K562 (cell line): Measurements from ENCODE around the gene TXN. TPM values are rescaled to one million over a fixed set of nuclear protein-coding genes. Genes with fewer than 3 reads are reported as not detected.

Experiments used
- ATAC-seq: fragments of 200-7000 bp; cut with Tn5 transposase; 3 replicates; pipeline ENCODE4 v1.9.1; 2020; ENCODE audit warnings: moderate library complexity
- BruUV-seq: library from RNA; stranded (reverse); fragments of 400-500 nt; replicated peaks from 2 replicates; lab custom pipeline; 2021; lab: Mats Ljungman, UMichigan
- CTCF ChIA-PET: fragments of 300-600 bp; formaldehyde crosslinking; extraction: SDS; loops from one replicate; lab custom pipeline; 2021; ENCODE audit warnings: low intra/inter-chr PET ratio; lab: Yijun Ruan, JAX
- POLR2A ChIA-PET: fragments of 300-600, 350-650 bp; sonication (Branson Sonifier 250); formaldehyde crosslinking; extraction: SDS; loops from one replicate; lab custom pipeline; 2021; ENCODE audit warnings: antibody characterized with exemption, inconsistent platforms; lab: Yijun Ruan, JAX
- DNase-seq, 4 experiments: peaks; one replicate each; pipeline versions ENCODE4 v3.0.0 to v3.0.0-alpha.2; 2011 to 2018; ENCODE audit warnings: low spot score in 3 of 4, mixed read lengths in 3 of 4; ENCODE audit errors: extremely low read depth in 1 of 4
- FAIRE-seq: peaks from 2 replicates; lab custom pipeline; 2011; peaks lifted over from hg19 to GRCh38; lab: Jason Lieb, UNC
- H2AFZ ChIP-seq: 2 replicates; pipeline ENCODE4 v1.6.0; 2011; ENCODE audit warnings: low read depth, low read length, control low read depth, inconsistent platforms
- H3K27ac ChIP-seq: fragments of 200-600 bp; 3 replicates; pipeline ENCODE4 v1.8.0; 2011; ENCODE audit warnings: low read depth, mild to moderate bottlenecking, control low read depth, inconsistent platforms, low read length, moderate library complexity, mixed read lengths; ENCODE audit errors: extremely low read depth
- H3K27me3 ChIP-seq, 2 experiments: fragments of 300-600 bp in 1 of 2; 2 replicates in 1 of 2; 3 replicates in 1 of 2; pipeline versions ENCODE4 v1.6.0 to v1.8.0; 2011; ENCODE audit warnings: inconsistent platforms in 2 of 2, low read length in 2 of 2, mild to moderate bottlenecking in 1 of 2, mixed read lengths in 1 of 2, moderate library complexity in 1 of 2; ENCODE audit not compliant: control insufficient read depth in 2 of 2, insufficient read depth in 2 of 2
- H3K36me3 ChIP-seq: fragments of 300-600 bp; 3 replicates; pipeline ENCODE4 v1.8.0; 2011; ENCODE audit warnings: mild to moderate bottlenecking, low read length, inconsistent platforms; ENCODE audit not compliant: control insufficient read depth, insufficient read depth
- H3K4me1 ChIP-seq, 2 experiments: fragments of 200-600 bp in 1 of 2; replicated peaks in 1 of 2; 2 replicates in 1 of 2; 3 replicates in 1 of 2; pipeline versions ENCODE4 v1.5.1 to v1.8.0; 2011; ENCODE audit warnings: inconsistent platforms in 2 of 2, low read length in 2 of 2, mild to moderate bottlenecking in 1 of 2, mixed read lengths in 1 of 2, moderate library complexity in 1 of 2; ENCODE audit not compliant: control insufficient read depth in 2 of 2, insufficient read depth in 2 of 2
- H3K4me2 ChIP-seq: 2 replicates; pipeline ENCODE4 v1.6.1; 2011; ENCODE audit warnings: low read length, control low read depth, inconsistent platforms, mixed read lengths; ENCODE audit not compliant: insufficient read depth
- H3K4me3 ChIP-seq: fragments of 200-600 bp; sonication (generic), shearing (Covaris generic); 2 replicates; pipeline ENCODE4 v1.5.1; 2016; ENCODE audit warnings: control low read depth, inconsistent platforms
- H3K79me2 ChIP-seq: fragments of 200-600 bp; 3 replicates; pipeline ENCODE4 v1.8.0; 2011; ENCODE audit warnings: low read length, inconsistent platforms; ENCODE audit not compliant: control insufficient read depth, insufficient read depth
- H3K9ac ChIP-seq, 2 experiments: 2 replicates each; pipeline versions ENCODE4 v1.6.0 to v1.6.1; 2011; ENCODE audit warnings: low read depth in 2 of 2, low read length in 2 of 2, control low read depth in 1 of 2, inconsistent platforms in 1 of 2, mild to moderate bottlenecking in 1 of 2, mixed read lengths in 1 of 2; ENCODE audit not compliant: insufficient read depth in 1 of 2
- H3K9me1 ChIP-seq: one replicate; pipeline ENCODE4 v1.6.0; 2011; ENCODE audit warnings: inconsistent platforms, mild to moderate bottlenecking, low read length, moderate library complexity; ENCODE audit not compliant: control insufficient read depth, insufficient read depth
- H3K9me3 ChIP-seq: replicated peaks from 2 replicates; pipeline ENCODE4 v1.5.1; 2011; ENCODE audit warnings: low read depth, low read length, inconsistent platforms; ENCODE audit not compliant: control insufficient read depth, insufficient read depth
- H4K20me1 ChIP-seq: replicated peaks from 2 replicates; pipeline ENCODE4 v1.6.1; 2011; ENCODE audit warnings: low read length, inconsistent platforms, mixed read lengths; ENCODE audit not compliant: control insufficient read depth, insufficient read depth
- HMBOX1 ChIP-seq: sonication (generic); IDR thresholded peaks from 2 replicates; pipeline ENCODE4 v1.6.1; 2016
- MYNN ChIP-seq, 2 experiments: sonication (generic); formaldehyde crosslinking in 1 of 2; IDR thresholded peaks; 2 replicates each; pipeline versions ENCODE4 v1.5.0 to v1.6.1; 2016 to 2020; ENCODE audit warnings: antibody characterized with exemption in 1 of 2, missing genetic modification reagents in 1 of 2
- RERE ChIP-seq: sonication (generic); formaldehyde crosslinking; IDR thresholded peaks from 2 replicates; pipeline ENCODE4 v1.8.0; 2023; ENCODE audit warnings: missing genetic modification reagents, mild to moderate bottlenecking, borderline replicate concordance
- WGBS: fragments of 100-300 bp; shearing (Covaris generic); methylation state at CpG from one replicate; pipeline ENCODE4 v1.1.6; 2016; ENCODE audit warnings: low coverage, mixed read lengths; ENCODE audit not compliant: insufficient coverage; ENCODE audit errors: missing lambda C conversion rate; 5-methylcytosine and 5-hydroxymethylcytosine counted together
- in situ Hi-C: fragments of 300-500 bp; cut with MboI; formaldehyde crosslinking; loops from 4 replicates; pipeline ENCODE4 v1.15.0; 2018; ENCODE audit warnings: inconsistent platforms, mixed read lengths
- intact Hi-C: fragments of 100-400 bp; cut with micrococcal nuclease; formaldehyde crosslinking; loops from 2 replicates; pipeline ENCODE4 v1.14.2; 2022
- polyA plus RNA-seq, 8 experiments: library from polyadenylated mRNA; depleted of rRNA in 4 of 8; stranded (reverse) in 5 of 8; unstranded in 3 of 8; fragments of >200 nt; fragmentation: Nextera tagmentation in 2 of 8; fragmentation: Illumina TruSeq in 1 of 8; extraction: Ambion mirVana in 2 of 8; extraction: Trizol in 1 of 8; gene quantifications; 2 replicates each; pipeline versions ENCODE4 v1.2.1 to v1.2.3, GENCODE V29; 2011 to 2014; ENCODE audit warnings: inconsistent platforms in 1 of 8, missing spikeins in 1 of 8
- total RNA-seq, 7 experiments: library from RNA; depleted of rRNA in 6 of 7; stranded (reverse); fragments of >200 nt in 6 of 7; fragmentation: Illumina TruSeq in 2 of 7; extraction: Trizol in 2 of 7; gene quantifications; 2 replicates each; pipeline versions ENCODE4 v1.2.1 to v1.2.3, GENCODE V29; 2011 to 2021; ENCODE audit warnings: low replicate concordance in 1 of 7

Gene TXN
- total and polyA plus RNA-seq, 9 of the 15 experiments (the other 6 are each of a cell fraction or from before 2014, with no cell fraction given): 272 to 1,596 (median 514) TPM

- Histone ChIP-seq H3K4me3 (no peak overlapping the region), H3K4me1 (no peaks in the 10 kb centered on the region; a peak in 1 of 5 replicates), H3K9me1 (no peaks in the 10 kb centered on the region), H3K27ac (no peak overlapping the region), H4K20me1 (no peaks in the 10 kb centered on the region), H3K27me3 (no peaks in the 10 kb centered on the region; a peak in 1 of 5 replicates), H3K9me3 (no peaks in the 10 kb centered on the region), H3K79me2 (no peaks in the 10 kb centered on the region), H3K9ac (no peak overlapping the region), H3K36me3 (no peaks in the 10 kb centered on the region), H3K4me2 (no peak overlapping the region), H2AFZ (no peak overlapping the region)
- WGBS: 21% methylated on average over 3 of the region's 3 CpGs
- ChIA-PET POLR2A (interaction anchor here (0.5 to 8.1 kb wide), 2 partner anchors 11 to 88 kb away, joined by 3 to 94 read pairs; partner anchors contain the start of gene TXN), CTCF (no interaction called here)
- no peak for ATAC-seq
- no peak for FAIRE-seq
- no peak for DNase-seq
- in situ Hi-C loops: no loop called here
- intact Hi-C loops: no loop called here
- BruUV-seq: no TSS peak
- TF ChIP-seq HMBOX1: peak; percentile 59
- no peak for TF ChIP-seq RERE (CRISPR knock-in tag)
- TF ChIP-seq MYNN (IDR thresholded peaks at IDR 0.05): no peak
- TF ChIP-seq MYNN (CRISPR knock-in tag; IDR thresholded peaks at IDR 0.05): no peak
- TF ChIP-seq, all 486 proteins: peak for 1
Measured at GRCh38 chr9:110270211-110270995, 14.1 kb upstream of the TXN start.
